HFFc6 (cell line): ENCODE results near the gene MAFG. TPM values are rescaled to one million over a fixed set of nuclear protein-coding genes. Genes with fewer than 3 reads are reported as not detected.

Experiments used
- DNase-seq: peaks from one replicate; pipeline ENCODE4 v3.0.0-alpha.2; 2018
- H3K27ac Mint-ChIP-seq: 2 replicates; pipeline ENCODE4 v1.8.0; 2020; ENCODE audit warnings: mild to moderate bottlenecking, mixed read lengths
- H3K27me3 Mint-ChIP-seq: 2 replicates; pipeline ENCODE4 v1.8.0; 2021; ENCODE audit warnings: mild to moderate bottlenecking, moderate library complexity, mixed read lengths; ENCODE audit not compliant: insufficient read depth
- H3K36me3 Mint-ChIP-seq: 2 replicates; pipeline ENCODE4 v1.8.0; 2021; ENCODE audit warnings: low read depth, mixed read lengths
- H3K4me1 Mint-ChIP-seq: 2 replicates; pipeline ENCODE4 v1.8.0; 2020; ENCODE audit warnings: low read depth, mixed read lengths
- H3K4me3 Mint-ChIP-seq: 2 replicates; pipeline ENCODE4 v1.8.0; 2020; ENCODE audit warnings: mild to moderate bottlenecking, moderate library complexity, mixed read lengths
- H3K9me3 Mint-ChIP-seq: 2 replicates; pipeline ENCODE4 v1.8.0; 2020; ENCODE audit warnings: mild to moderate bottlenecking, mixed read lengths
- long read RNA-seq: library from polyadenylated mRNA; unstranded; transcript quantifications from one replicate; pipeline ENCODE4 v2.0.0, GENCODE V29; 2019
- total RNA-seq, 6 experiments: library from RNA; stranded (reverse); fragmentation: NEBNext Ultra II Directional; extraction: Animal tissue kit (Norgen Biotek cat#: 25700); gene quantifications; 2 replicates in 1 of 6; 3 replicates in 5 of 6; pipeline ENCODE4 v1.2.3, GENCODE V29; 2021
- TF ChIP-seq, protein P1 (sequence below): fragments of 200-600 bp; sonication (generic); IDR thresholded peaks from 2 replicates; pipeline ENCODE4 v1.5.0; 2021; ENCODE audit warnings: antibody characterized with exemption, mild to moderate bottlenecking

MAFG gene
- 10 to 100 TPM; 17.7 to 22.4 (median 18.2) TPM for total RNA-seq
- long read RNA-seq, full-length matches to known transcripts, result 3 of 5 reads
- long read RNA-seq, partial matches to known transcripts, result 0 of 5 reads
- long read RNA-seq, other reads (novel, unspliced or antisense), result 2 of 5 reads

- Mint-ChIP-seq H3K27me3 (no peaks in the 10 kb centered on the region; the same call in none of the 2 replicates), H3K27ac (peak within 1 kb of the TSS; percentile 88)
Measured at GRCh38 chr17:81927653-81928543, at the start of gene MAFG. Gene MAFG, minus strand, starts transcription at chr17:81927735. Its CDS starts 4,550 bp downstream, at chr17:81923185.

GRCh38 chr17:81976332-81977210, 49.0 kb upstream of the MAFG start:
- no peak for DNase-seq
- Mint-ChIP-seq H3K36me3 (peaks cover 15% of the 10 kb centered on the region), H3K27me3 (peaks cover 2% of the 10 kb centered on the region; the same call in 1 of the 2 replicates), H3K27ac (peak overlapping the region; percentile 96), H3K9me3 (peaks cover 16% of the 10 kb centered on the region), H3K4me3 (peak overlapping the region; percentile 93), H3K4me1 (peaks cover 27% of the 10 kb centered on the region)
- TF ChIP-seq, protein P1, sequence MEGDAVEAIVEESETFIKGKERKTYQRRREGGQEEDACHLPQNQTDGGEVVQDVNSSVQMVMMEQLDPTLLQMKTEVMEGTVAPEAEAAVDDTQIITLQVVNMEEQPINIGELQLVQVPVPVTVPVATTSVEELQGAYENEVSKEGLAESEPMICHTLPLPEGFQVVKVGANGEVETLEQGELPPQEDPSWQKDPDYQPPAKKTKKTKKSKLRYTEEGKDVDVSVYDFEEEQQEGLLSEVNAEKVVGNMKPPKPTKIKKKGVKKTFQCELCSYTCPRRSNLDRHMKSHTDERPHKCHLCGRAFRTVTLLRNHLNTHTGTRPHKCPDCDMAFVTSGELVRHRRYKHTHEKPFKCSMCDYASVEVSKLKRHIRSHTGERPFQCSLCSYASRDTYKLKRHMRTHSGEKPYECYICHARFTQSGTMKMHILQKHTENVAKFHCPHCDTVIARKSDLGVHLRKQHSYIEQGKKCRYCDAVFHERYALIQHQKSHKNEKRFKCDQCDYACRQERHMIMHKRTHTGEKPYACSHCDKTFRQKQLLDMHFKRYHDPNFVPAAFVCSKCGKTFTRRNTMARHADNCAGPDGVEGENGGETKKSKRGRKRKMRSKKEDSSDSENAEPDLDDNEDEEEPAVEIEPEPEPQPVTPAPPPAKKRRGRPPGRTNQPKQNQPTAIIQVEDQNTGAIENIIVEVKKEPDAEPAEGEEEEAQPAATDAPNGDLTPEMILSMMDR, result no peak

More at GRCh38 chr17:81927653-81928543, at the start of gene MAFG:
- Mint-ChIP-seq H3K4me1 (peaks cover 17% of the 10 kb centered on the region), H3K9me3 (no peaks in the 10 kb centered on the region), H3K4me3 (peak within 1 kb of the TSS; percentile 91), H3K36me3 (no peaks in the 10 kb centered on the region)
- TF ChIP-seq, protein P1, result peak; percentile 72
- peak; percentile 84 for DNase-seq

DNA sequence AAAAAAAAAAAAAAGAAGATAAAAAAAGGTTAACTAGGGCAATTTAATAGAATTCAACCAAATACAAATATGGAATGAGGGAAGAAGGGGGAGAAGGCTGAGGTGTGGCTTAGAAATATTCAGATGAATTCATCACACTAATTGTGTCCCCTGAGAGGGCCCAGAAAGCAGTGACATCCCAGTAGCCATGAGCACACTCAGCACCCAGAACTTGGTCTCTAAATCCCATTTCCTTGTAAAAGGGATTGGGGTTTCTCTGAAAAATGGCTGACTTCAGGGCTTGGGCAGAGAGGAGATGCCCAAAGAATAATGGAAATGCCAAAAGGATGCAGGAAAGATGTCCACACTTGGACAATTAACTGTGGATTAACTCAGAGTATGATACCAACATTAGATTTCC, 45.9 kb upstream of the MAFG start:
- Mint-ChIP-seq H3K9me3 (peaks cover 16% of the 10 kb centered on the region), H3K36me3 (no peaks in the 10 kb centered on the region), H3K27me3 (peaks cover 4% of the 10 kb centered on the region; the same call in 1 of the 2 replicates)

GRCh38 chr17:81968850-81969812, 41.6 kb upstream of the MAFG start:
- TF ChIP-seq, protein P1, result no peak
- H3K27ac Mint-ChIP-seq, result no peak overlapping the region

More for the DNA sequence above, 45.9 kb upstream of the MAFG start:
- TF ChIP-seq, protein P1, result no peak
- no peak overlapping the region for H3K27ac Mint-ChIP-seq
- H3K4me1 Mint-ChIP-seq, result peaks cover 9% of the 10 kb centered on the region
- DNase-seq, result no peak
- no peak overlapping the region for H3K4me3 Mint-ChIP-seq

More at GRCh38 chr17:81968850-81969812, 41.6 kb upstream of the MAFG start:
- H3K4me3 Mint-ChIP-seq, result no peak overlapping the region
- H3K4me1 Mint-ChIP-seq, result peaks cover 6% of the 10 kb centered on the region; the same call in 1 of the 2 replicates
- H3K27me3 Mint-ChIP-seq, result peaks cover 2% of the 10 kb centered on the region
- no peak for DNase-seq
- H3K36me3 Mint-ChIP-seq, result no peaks in the 10 kb centered on the region
- H3K9me3 Mint-ChIP-seq, result peaks cover 12% of the 10 kb centered on the region
